Breast epithelium (tissue), 4 donors: ENCODE data around the gene ATP2B2. TPM values are rescaled to one million over a fixed set of nuclear protein-coding genes. Genes with fewer than 3 reads are reported as not detected.

Source experiments
- DNase-seq, 2 donors: peaks; one replicate each; pipeline ENCODE4 v3.0.0-alpha.2; 2019; ENCODE audit warnings: low spot score in 2 of 2
- H3K27ac ChIP-seq, 2 donors: fragments of 200-600 bp; sonication (generic) in 1 of 2; one replicate each; pipeline ENCODE4 v1.5.1; 2016 to 2019; ENCODE audit warnings: mild to moderate bottlenecking in 1 of 2
- H3K27me3 ChIP-seq, 2 donors: fragments of 200-600 bp; sonication (generic) in 1 of 2; one replicate each; pipeline versions ENCODE4 v1.5.1 to v1.6.0; 2017 to 2019; ENCODE audit warnings: control low read depth in 1 of 2, mild to moderate bottlenecking in 1 of 2
- H3K36me3 ChIP-seq: fragments of 200-600 bp; one replicate; pipeline ENCODE4 v1.5.1; 2019
- H3K4me1 ChIP-seq, 2 donors: fragments of 200-600 bp; sonication (generic); one replicate each; pipeline ENCODE4 v1.5.1; 2016 to 2019; ENCODE audit warnings: control low read depth in 1 of 2
- H3K4me3 ChIP-seq, 3 donors: fragments of 200-600 bp; sonication (generic); 1 replicate in 2 of 3; 2 replicates in 1 of 3; pipeline ENCODE4 v1.5.1; 2016 to 2019; ENCODE audit warnings: mild to moderate bottlenecking in 3 of 3, moderate library complexity in 2 of 3
- H3K9me3 ChIP-seq, 2 donors: fragments of 200-600 bp; sonication (generic) in 1 of 2; one replicate each; pipeline ENCODE4 v1.5.1; 2016 to 2019; ENCODE audit warnings: control low read depth in 1 of 2
- POLR2A ChIP-seq: fragments of 450-650 bp; IDR thresholded peaks from one replicate; pipeline ENCODE4 v1.6.1; 2016; ENCODE audit warnings: antibody characterized with exemption, mild to moderate bottlenecking, moderate library complexity
- POLR2AphosphoS5 ChIP-seq, 3 donors: sonication (generic); formaldehyde crosslinking; IDR thresholded peaks; one replicate each; pipeline ENCODE4 v1.6.1; 2017; ENCODE audit warnings: antibody characterized with exemption in 3 of 3
- intact Hi-C: fragments of 100-400 bp; cut with DNase I; formaldehyde crosslinking; loops from one replicate; pipeline ENCODE4 v1.15.1; 2023; ENCODE audit warnings: low total_unique reads
- total RNA-seq, 3 donors: library from RNA; depleted of rRNA; stranded (reverse); fragments of >200 nt; gene quantifications; one replicate each; pipeline ENCODE4 v1.1.0, GENCODE V29; 2016
- TF ChIP-seq, protein P1 (sequence below), 3 donors: fragments of 450-650 bp; IDR thresholded peaks; one replicate each; pipeline ENCODE4 v1.5.1; 2016 to 2017; ENCODE audit warnings: antibody characterized with exemption in 3 of 3, mild to moderate bottlenecking in 3 of 3, moderate library complexity in 3 of 3

ATP2B2 gene
- total RNA-seq, 3 donors from 2014 or later: under 0.01 to 0.15 TPM; not detected in 1

DNA sequence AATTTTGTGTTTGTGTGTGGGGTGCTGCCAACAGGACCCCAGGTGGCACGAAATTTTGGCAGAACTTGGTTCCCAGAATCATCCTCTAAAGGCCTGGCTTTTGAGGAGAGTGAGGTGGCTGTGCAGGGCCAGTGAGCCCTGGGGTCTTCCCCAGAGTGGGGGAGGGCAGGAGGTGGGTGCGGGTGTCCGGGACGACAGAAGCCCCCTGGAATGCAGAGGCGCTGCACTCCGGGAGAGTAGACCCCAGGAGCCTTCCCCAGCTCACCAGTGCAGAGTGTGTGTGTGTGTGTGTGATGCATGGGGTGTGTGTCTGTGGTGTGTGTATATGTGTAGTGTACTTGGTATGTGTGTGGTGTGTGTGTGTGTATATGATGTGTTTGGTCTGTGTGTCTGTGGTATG is 140.1 kb downstream of the ATP2B2 start:
- H3K27ac ChIP-seq: no peak overlapping the region
- intact Hi-C loops: no loop called here
- TF ChIP-seq POLR2A (no peak), POLR2AphosphoS5 (IDR thresholded peaks at IDR 0.05) (no peak)
- TF ChIP-seq, protein P1, sequence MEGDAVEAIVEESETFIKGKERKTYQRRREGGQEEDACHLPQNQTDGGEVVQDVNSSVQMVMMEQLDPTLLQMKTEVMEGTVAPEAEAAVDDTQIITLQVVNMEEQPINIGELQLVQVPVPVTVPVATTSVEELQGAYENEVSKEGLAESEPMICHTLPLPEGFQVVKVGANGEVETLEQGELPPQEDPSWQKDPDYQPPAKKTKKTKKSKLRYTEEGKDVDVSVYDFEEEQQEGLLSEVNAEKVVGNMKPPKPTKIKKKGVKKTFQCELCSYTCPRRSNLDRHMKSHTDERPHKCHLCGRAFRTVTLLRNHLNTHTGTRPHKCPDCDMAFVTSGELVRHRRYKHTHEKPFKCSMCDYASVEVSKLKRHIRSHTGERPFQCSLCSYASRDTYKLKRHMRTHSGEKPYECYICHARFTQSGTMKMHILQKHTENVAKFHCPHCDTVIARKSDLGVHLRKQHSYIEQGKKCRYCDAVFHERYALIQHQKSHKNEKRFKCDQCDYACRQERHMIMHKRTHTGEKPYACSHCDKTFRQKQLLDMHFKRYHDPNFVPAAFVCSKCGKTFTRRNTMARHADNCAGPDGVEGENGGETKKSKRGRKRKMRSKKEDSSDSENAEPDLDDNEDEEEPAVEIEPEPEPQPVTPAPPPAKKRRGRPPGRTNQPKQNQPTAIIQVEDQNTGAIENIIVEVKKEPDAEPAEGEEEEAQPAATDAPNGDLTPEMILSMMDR (IDR thresholded peaks at IDR 0.05): no peak

DNA sequence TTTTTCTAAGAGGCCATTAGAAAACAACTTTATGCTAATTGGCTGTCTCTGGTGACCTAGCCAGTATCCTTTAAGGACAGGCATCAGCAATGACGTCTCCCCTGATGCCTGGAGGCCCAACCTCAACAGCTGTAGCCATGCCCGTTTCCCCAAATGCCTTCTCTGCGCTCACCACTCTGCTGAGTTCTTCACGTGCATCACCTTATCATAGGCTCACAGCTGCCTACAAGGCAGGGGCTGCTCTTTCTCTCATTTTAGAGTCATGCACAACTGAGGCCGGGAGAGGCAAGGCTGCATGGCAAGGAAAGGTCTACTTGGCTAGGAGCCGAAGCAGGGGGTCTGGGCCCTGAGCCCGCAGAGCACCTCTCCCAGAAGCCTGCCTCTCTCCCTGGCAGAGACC is 140.6 kb downstream of the ATP2B2 start:
- Histone ChIP-seq H3K36me3 (no peaks in the 10 kb centered on the region), H3K9me3 (peaks cover 0 to 8% of the 10 kb centered on the region in 2 donors), H3K27me3 (peaks cover 0 to 2% of the 10 kb centered on the region in 2 donors), H3K27ac (no peak overlapping the region), H3K4me3 (no peak overlapping the region), H3K4me1 (no peaks in the 10 kb centered on the region)
- intact Hi-C loops: no loop called here
- TF ChIP-seq POLR2A (no peak), POLR2AphosphoS5 (IDR thresholded peaks at IDR 0.05) (no peak)
- no peak for DNase-seq

More for the DNA sequence above, 140.1 kb downstream of the ATP2B2 start:
- Histone ChIP-seq H3K4me3 (no peak overlapping the region), H3K36me3 (no peaks in the 10 kb centered on the region), H3K9me3 (peaks cover 0 to 8% of the 10 kb centered on the region in 2 donors), H3K27me3 (peaks cover 0 to 2% of the 10 kb centered on the region in 2 donors), H3K4me1 (no peaks in the 10 kb centered on the region)
- DNase-seq: no peak

DNA sequence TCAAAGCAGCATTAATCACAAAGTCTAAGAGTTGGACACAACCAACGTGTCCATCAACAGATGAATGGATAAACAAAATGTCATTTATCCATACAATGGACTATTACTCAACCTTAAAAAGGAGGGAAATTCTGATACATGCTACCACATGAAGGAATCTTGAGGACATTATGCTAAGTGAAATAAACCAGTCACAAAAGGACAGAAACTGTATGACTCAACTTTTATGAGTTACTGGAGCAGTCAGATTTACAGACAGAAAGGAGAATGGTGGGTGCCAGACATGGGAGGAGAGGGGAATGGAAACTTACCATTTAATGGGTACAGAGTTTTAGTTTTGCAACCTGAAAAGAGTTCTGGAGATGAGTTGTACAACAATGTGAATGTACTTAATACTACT is 141.5 kb downstream of the ATP2B2 start:
- no peak for DNase-seq
- H3K27ac ChIP-seq: no peak overlapping the region
- peaks cover 0 to 8% of the 10 kb centered on the region in 2 donors for H3K9me3 ChIP-seq
- H3K36me3 ChIP-seq: no peaks in the 10 kb centered on the region
- intact Hi-C loops: no loop called here
- TF ChIP-seq POLR2AphosphoS5 (IDR thresholded peaks at IDR 0.05): no peak
- TF ChIP-seq, protein P1 (IDR thresholded peaks at IDR 0.05): no peak
- no peak for TF ChIP-seq POLR2A
- no peaks in the 10 kb centered on the region for H3K4me1 ChIP-seq
- H3K27me3 ChIP-seq: peaks cover 0 to 2% of the 10 kb centered on the region in 2 donors
- no peak overlapping the region for H3K4me3 ChIP-seq

DNA sequence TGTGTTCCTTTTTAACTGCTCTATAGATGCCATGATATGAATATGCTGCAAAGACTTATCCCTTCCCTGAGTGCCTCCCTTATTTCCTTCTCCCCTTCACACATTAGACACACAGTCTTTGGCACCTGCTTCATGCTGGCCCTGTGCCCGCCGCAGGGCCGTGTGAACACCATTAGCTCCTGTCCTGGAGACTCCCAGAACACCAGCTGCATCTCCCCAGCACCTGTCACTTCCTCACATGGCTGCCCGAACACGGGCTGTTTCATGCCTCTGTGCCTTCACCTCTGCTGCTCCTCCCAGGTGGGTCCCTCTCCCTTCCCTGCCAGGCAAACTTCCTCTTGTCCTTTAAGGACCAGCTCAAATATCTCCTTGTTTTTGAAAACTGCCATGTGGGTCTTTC is 144.0 kb downstream of the ATP2B2 start:
- Histone ChIP-seq H3K4me3 (no peak overlapping the region), H3K4me1 (no peaks in the 10 kb centered on the region), H3K9me3 (peaks cover 0 to 8% of the 10 kb centered on the region in 2 donors), H3K36me3 (no peaks in the 10 kb centered on the region), H3K27ac (no peak overlapping the region), H3K27me3 (peaks cover 0 to 2% of the 10 kb centered on the region in 2 donors)
- DNase-seq: no peak
- intact Hi-C loops: no loop called here
- no peak for TF ChIP-seq POLR2A

DNA sequence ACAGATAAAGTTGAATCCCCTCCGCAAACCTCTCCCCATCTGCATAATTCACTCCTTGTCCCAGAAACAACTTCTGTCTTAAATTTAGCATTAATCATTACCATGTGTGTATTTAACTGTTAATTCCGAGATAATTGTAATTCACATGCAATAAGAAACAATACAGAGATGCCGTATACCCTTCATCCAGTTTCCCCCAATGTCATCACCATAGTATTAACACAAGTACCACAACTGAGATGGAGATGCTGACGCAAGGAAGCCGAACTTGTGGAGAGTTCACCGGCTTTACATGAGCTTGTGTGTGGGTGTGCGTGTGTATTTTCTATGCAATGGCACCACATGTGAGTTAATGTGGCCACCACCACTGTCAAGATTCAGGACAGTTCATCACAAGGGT is 144.9 kb downstream of the ATP2B2 start:
- Histone ChIP-seq H3K4me1 (no peaks in the 10 kb centered on the region), H3K27ac (no peak overlapping the region), H3K4me3 (no peak overlapping the region), H3K36me3 (no peaks in the 10 kb centered on the region), H3K9me3 (peaks cover 0 to 8% of the 10 kb centered on the region in 2 donors), H3K27me3 (peaks cover 0 to 2% of the 10 kb centered on the region in 2 donors)
- intact Hi-C loops: no loop called here
- no peak for TF ChIP-seq POLR2A
- TF ChIP-seq, protein P1 (IDR thresholded peaks at IDR 0.05): no peak
- TF ChIP-seq POLR2AphosphoS5 (IDR thresholded peaks at IDR 0.05): no peak
- no peak for DNase-seq

DNA sequence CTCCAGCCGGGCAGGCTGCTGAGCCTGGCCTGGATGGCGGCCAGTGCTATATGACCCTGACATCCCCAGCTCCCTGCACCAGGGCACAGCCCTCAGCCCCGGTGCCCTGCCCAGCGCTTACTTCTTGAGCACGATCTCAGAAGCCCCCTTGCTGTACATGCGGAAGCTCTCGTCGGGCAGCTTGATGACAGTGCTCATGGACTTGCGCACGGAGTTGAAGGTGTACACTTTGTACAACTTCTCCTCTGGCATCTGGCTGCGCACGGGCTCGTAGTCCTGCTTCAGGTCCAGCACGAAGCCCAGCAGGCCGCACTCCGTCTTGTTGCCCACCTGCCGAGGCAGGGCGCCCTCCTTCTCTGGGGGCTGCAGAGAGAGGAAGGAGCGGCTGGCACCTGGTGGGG is 145.6 kb downstream of the ATP2B2 start:
- intact Hi-C loops: no loop called here
- no peak for DNase-seq
- TF ChIP-seq, protein P1 (IDR thresholded peaks at IDR 0.05): no peak
- TF ChIP-seq POLR2AphosphoS5 (IDR thresholded peaks at IDR 0.05): no peak
- no peak for TF ChIP-seq POLR2A
- Histone ChIP-seq H3K36me3 (no peaks in the 10 kb centered on the region), H3K4me1 (no peaks in the 10 kb centered on the region), H3K27ac (no peak overlapping the region), H3K27me3 (peaks cover 0 to 2% of the 10 kb centered on the region in 2 donors), H3K4me3 (no peak overlapping the region), H3K9me3 (peaks cover 0 to 8% of the 10 kb centered on the region in 2 donors)
